ENCODE measurements around the gene CFP.

- TF ChIP-seq, protein P1, sequence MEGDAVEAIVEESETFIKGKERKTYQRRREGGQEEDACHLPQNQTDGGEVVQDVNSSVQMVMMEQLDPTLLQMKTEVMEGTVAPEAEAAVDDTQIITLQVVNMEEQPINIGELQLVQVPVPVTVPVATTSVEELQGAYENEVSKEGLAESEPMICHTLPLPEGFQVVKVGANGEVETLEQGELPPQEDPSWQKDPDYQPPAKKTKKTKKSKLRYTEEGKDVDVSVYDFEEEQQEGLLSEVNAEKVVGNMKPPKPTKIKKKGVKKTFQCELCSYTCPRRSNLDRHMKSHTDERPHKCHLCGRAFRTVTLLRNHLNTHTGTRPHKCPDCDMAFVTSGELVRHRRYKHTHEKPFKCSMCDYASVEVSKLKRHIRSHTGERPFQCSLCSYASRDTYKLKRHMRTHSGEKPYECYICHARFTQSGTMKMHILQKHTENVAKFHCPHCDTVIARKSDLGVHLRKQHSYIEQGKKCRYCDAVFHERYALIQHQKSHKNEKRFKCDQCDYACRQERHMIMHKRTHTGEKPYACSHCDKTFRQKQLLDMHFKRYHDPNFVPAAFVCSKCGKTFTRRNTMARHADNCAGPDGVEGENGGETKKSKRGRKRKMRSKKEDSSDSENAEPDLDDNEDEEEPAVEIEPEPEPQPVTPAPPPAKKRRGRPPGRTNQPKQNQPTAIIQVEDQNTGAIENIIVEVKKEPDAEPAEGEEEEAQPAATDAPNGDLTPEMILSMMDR (IDR thresholded peaks at IDR 0.05) = no peak
- no peak for TF ChIP-seq ZFX (IDR thresholded peaks at IDR 0.05; ENCODE audit: borderline replicate concordance)
Observed at GRCh38 chrX:47634871-47635575, 5.3 kb upstream of the CFP start.
